Neuronal stem cell (in vitro differentiated cells): ENCODE data around the gene SLC22A4.

ENCODE experiments used
- DNase-seq: peaks from one replicate; pipeline ENCODE4 v3.0.0-alpha.2; 2013; ENCODE audit warnings: low spot score
- H2AFZ ChIP-seq: one replicate; pipeline ENCODE4 v1.6.1; 2013; ENCODE audit warnings: mild to moderate bottlenecking, low read length, inconsistent platforms
- H2AK5ac ChIP-seq: 2 replicates; pipeline ENCODE4 v1.6.1; 2013; ENCODE audit warnings: low read depth, mild to moderate bottlenecking, inconsistent platforms, low read length, moderate library complexity, mixed read lengths
- H2BK120ac ChIP-seq: 2 replicates; pipeline ENCODE4 v1.6.1; 2013; ENCODE audit warnings: low read depth, mild to moderate bottlenecking, inconsistent platforms, low read length, moderate library complexity, mixed read lengths
- H2BK12ac ChIP-seq: one replicate; pipeline ENCODE4 v1.6.1; 2013; ENCODE audit warnings: low read length, inconsistent platforms
- H2BK15ac ChIP-seq: 2 replicates; pipeline ENCODE4 v1.6.1; 2013; ENCODE audit warnings: mild to moderate bottlenecking, low read length, inconsistent platforms, mixed read lengths
- H2BK5ac ChIP-seq: one replicate; pipeline ENCODE4 v1.6.1; 2013; ENCODE audit warnings: inconsistent platforms, mild to moderate bottlenecking, low read length, moderate library complexity
- H3K14ac ChIP-seq: one replicate; pipeline ENCODE4 v1.6.1; 2013; ENCODE audit warnings: low read length, inconsistent platforms
- H3K18ac ChIP-seq: 2 replicates; pipeline ENCODE4 v1.6.1; 2013; ENCODE audit warnings: low read length, inconsistent platforms
- H3K23ac ChIP-seq: 2 replicates; pipeline ENCODE4 v1.6.1; 2013; ENCODE audit warnings: low read depth, mild to moderate bottlenecking, mixed read lengths, low read length, inconsistent platforms; ENCODE audit not compliant: poor library complexity
- H3K27ac ChIP-seq: replicated peaks from 3 replicates; pipeline ENCODE4 v1.5.1; 2013; ENCODE audit warnings: low read length, inconsistent platforms
- H3K27me3 ChIP-seq, 3 experiments: 2 replicates each; pipeline ENCODE4 v1.6.1; 2013; ENCODE audit warnings: low read length in 3 of 3, mild to moderate bottlenecking in 2 of 3, inconsistent platforms in 1 of 3, low read depth in 1 of 3, mixed read lengths in 1 of 3, moderate library complexity in 1 of 3; ENCODE audit not compliant: control insufficient read depth in 3 of 3, insufficient read depth in 3 of 3
- H3K36me3 ChIP-seq, 2 donors: replicated peaks in 1 of 2; 2 replicates each; pipeline ENCODE4 v1.6.1; 2013; ENCODE audit warnings: low read length in 2 of 2; ENCODE audit not compliant: control insufficient read depth in 2 of 2, insufficient read depth in 2 of 2
- H3K4ac ChIP-seq: 2 replicates; pipeline ENCODE4 v1.6.1; 2013; ENCODE audit warnings: inconsistent platforms, mild to moderate bottlenecking, low read length, moderate library complexity
- H3K4me1 ChIP-seq, 2 donors: 1 replicate in 1 of 2; 2 replicates in 1 of 2; pipeline ENCODE4 v1.6.1; 2013; ENCODE audit warnings: low read length in 2 of 2, low read depth in 1 of 2; ENCODE audit not compliant: control insufficient read depth in 2 of 2, insufficient read depth in 1 of 2
- H3K4me2 ChIP-seq: one replicate; pipeline ENCODE4 v1.6.1; 2013; ENCODE audit warnings: mild to moderate bottlenecking, low read length, inconsistent platforms; ENCODE audit not compliant: insufficient read depth, poor library complexity, severe bottlenecking
- H3K4me3 ChIP-seq, 2 donors: 2 replicates each; pipeline ENCODE4 v1.5.1; 2013; ENCODE audit warnings: low read length in 2 of 2, mild to moderate bottlenecking in 2 of 2, inconsistent platforms in 1 of 2, moderate library complexity in 1 of 2
- H3K79me1 ChIP-seq: one replicate; pipeline ENCODE4 v1.6.1; 2013; ENCODE audit warnings: low read depth, mild to moderate bottlenecking, inconsistent platforms, low read length, moderate library complexity
- H3K9ac ChIP-seq: one replicate; pipeline ENCODE4 v1.6.1; 2013; ENCODE audit warnings: mild to moderate bottlenecking, low read depth, low read length, inconsistent platforms; ENCODE audit not compliant: poor library complexity
- H3K9me3 ChIP-seq, 2 donors: replicated peaks in 1 of 2; 2 replicates each; pipeline versions ENCODE3 to v1.6.1; 2013; ENCODE audit warnings: low read length in 2 of 2, mild to moderate bottlenecking in 2 of 2, inconsistent platforms in 1 of 2, low read depth in 1 of 2, mixed read lengths in 1 of 2, moderate library complexity in 1 of 2; ENCODE audit not compliant: control insufficient read depth in 2 of 2, insufficient read depth in 1 of 2
- H4K8ac ChIP-seq: one replicate; pipeline ENCODE4 v1.6.1; 2013; ENCODE audit warnings: low read depth, mild to moderate bottlenecking, inconsistent platforms, low read length, moderate library complexity
- H4K91ac ChIP-seq: one replicate; pipeline ENCODE4 v1.6.1; 2013; ENCODE audit warnings: low read length, low read depth, mild to moderate bottlenecking, inconsistent platforms; ENCODE audit not compliant: poor library complexity
- WGBS, 2 donors: extraction: QIAGEN DNeasy Blood & Tissue Kit; methylation state at CpG; one replicate each; pipeline ENCODE4 v1.1.7; 2013; ENCODE audit warnings: missing lambda C conversion rate in 2 of 2, mixed read lengths in 1 of 2; ENCODE audit not compliant: insufficient read length in 2 of 2, insufficient replicate concordance in 1 of 2; ENCODE audit errors: extremely low coverage in 2 of 2; 5-methylcytosine and 5-hydroxymethylcytosine counted together

The SLC22A4 gene

GRCh38 chr5:132258102-132259068 lies 35.8 kb upstream of the SLC22A4 start:
- H3K4me2 ChIP-seq, result peak overlapping the region; percentile 97
- H4K91ac ChIP-seq, result peak overlapping the region; percentile 53
- no peak overlapping the region for H3K27ac ChIP-seq
- peak overlapping the region; percentile 75 for H3K23ac ChIP-seq
- peak overlapping the region; percentile 1 for H2BK15ac ChIP-seq
- no peaks in the 10 kb centered on the region for H3K79me1 ChIP-seq
- H4K8ac ChIP-seq, result no peak overlapping the region
- peak overlapping the region; percentile 64 for H2AFZ ChIP-seq
- H3K27me3 ChIP-seq, result peaks cover 0 to 35% (median 3%) of the 10 kb centered on the region in 3 experiments
- DNase-seq, result no peak
- H3K9ac ChIP-seq, result peak overlapping the region; percentile 94
- peaks cover 0 to 35% of the 10 kb centered on the region in 2 donors for H3K4me1 ChIP-seq
- peak overlapping the region; percentile 98 for H3K18ac ChIP-seq
- no CpG with 5 or more reads among the region's 19 CpGs for WGBS, 2 donors
- peak overlapping the region; percentile 97 for H3K14ac ChIP-seq
- H2AK5ac ChIP-seq, result peak overlapping the region; percentile 10
- no peak overlapping the region for H3K4ac ChIP-seq
- no peak overlapping the region for H2BK12ac ChIP-seq
- peak overlapping the region; percentile 77 for H2BK5ac ChIP-seq
- H3K4me3 ChIP-seq, result peak overlapping the region in 1 of 2 donors; percentile 88
- H3K9me3 ChIP-seq, result no peaks in the 10 kb centered on the region
- H3K36me3 ChIP-seq, result peaks cover 0 to 3% of the 10 kb centered on the region in 2 donors
- peak overlapping the region; percentile 76 for H2BK120ac ChIP-seq

- no peak overlapping the region for H3K27ac ChIP-seq
- peaks cover 0 to 38% of the 10 kb centered on the region in 2 donors for H3K4me1 ChIP-seq
- no peak overlapping the region for H3K4ac ChIP-seq
- no peaks in the 10 kb centered on the region for H3K9me3 ChIP-seq
- peak overlapping the region; percentile 13 for H3K4me2 ChIP-seq
- H3K18ac ChIP-seq, result peak overlapping the region; percentile 90
- H3K14ac ChIP-seq, result peak overlapping the region; percentile 58
- peak overlapping the region; percentile 61 for H4K91ac ChIP-seq
- H3K4me3 ChIP-seq, result no peak overlapping the region
- H3K36me3 ChIP-seq, result peaks cover 0 to 3% of the 10 kb centered on the region in 2 donors
- H3K27me3 ChIP-seq, result peaks cover 0 to 35% (median 3%) of the 10 kb centered on the region in 3 experiments
- no peaks in the 10 kb centered on the region for H3K79me1 ChIP-seq
- peak overlapping the region; percentile 64 for H2AFZ ChIP-seq
- peak overlapping the region; percentile 73 for H3K9ac ChIP-seq
- H2AK5ac ChIP-seq, result peak overlapping the region; percentile 10
- no CpG with 5 or more reads among the region's 24 CpGs for WGBS, 2 donors
- no peak for DNase-seq
- H2BK12ac ChIP-seq, result peak overlapping the region; percentile 93
- peak overlapping the region; percentile 67 for H3K23ac ChIP-seq
- peak overlapping the region; percentile 77 for H2BK5ac ChIP-seq
- H2BK15ac ChIP-seq, result peak overlapping the region; percentile 53
- H2BK120ac ChIP-seq, result peak overlapping the region; percentile 76
- peak overlapping the region; percentile 48 for H4K8ac ChIP-seq
These were observed 34.9 kb upstream of the SLC22A4 start for GRCh38 chr5:132259069-132259851.

GRCh38 chr5:132260051-132260450 lies 34.1 kb upstream of the SLC22A4 start:
- Histone ChIP-seq H3K4me1 (peaks cover 0 to 41% of the 10 kb centered on the region in 2 donors), H3K4me2 (no peak overlapping the region), H3K18ac (peak overlapping the region; percentile 82), H3K36me3 (peaks cover 0 to 3% of the 10 kb centered on the region in 2 donors), H3K9me3 (no peaks in the 10 kb centered on the region), H2BK120ac (no peak overlapping the region), H2AK5ac (peak overlapping the region; percentile 10), H3K4me3 (no peak overlapping the region), H2BK15ac (peak overlapping the region; percentile 53), H2AFZ (peak overlapping the region; percentile 64), H4K8ac (no peak overlapping the region), H3K27ac (no peak overlapping the region), H4K91ac (no peak overlapping the region), H3K79me1 (no peaks in the 10 kb centered on the region), H2BK12ac (peak overlapping the region; percentile 63), H3K14ac (no peak overlapping the region), H3K4ac (peak overlapping the region; percentile 32), H3K23ac (no peak overlapping the region), H3K27me3 (peaks cover 0 to 35% (median 3%) of the 10 kb centered on the region in 3 experiments), H2BK5ac (peak overlapping the region; percentile 77), H3K9ac (peak overlapping the region; percentile 39)
- WGBS, 2 donors, result no CpG with 5 or more reads among the region's 6 CpGs
- no peak for DNase-seq
